ENCODE results near the gene FGD2. TPM values are rescaled to one million over a fixed set of nuclear protein-coding genes. Genes with fewer than 3 reads are reported as not detected.

Gene FGD2
- total RNA-seq, 1 experiment from 2014 or later, result not detected

DNA sequence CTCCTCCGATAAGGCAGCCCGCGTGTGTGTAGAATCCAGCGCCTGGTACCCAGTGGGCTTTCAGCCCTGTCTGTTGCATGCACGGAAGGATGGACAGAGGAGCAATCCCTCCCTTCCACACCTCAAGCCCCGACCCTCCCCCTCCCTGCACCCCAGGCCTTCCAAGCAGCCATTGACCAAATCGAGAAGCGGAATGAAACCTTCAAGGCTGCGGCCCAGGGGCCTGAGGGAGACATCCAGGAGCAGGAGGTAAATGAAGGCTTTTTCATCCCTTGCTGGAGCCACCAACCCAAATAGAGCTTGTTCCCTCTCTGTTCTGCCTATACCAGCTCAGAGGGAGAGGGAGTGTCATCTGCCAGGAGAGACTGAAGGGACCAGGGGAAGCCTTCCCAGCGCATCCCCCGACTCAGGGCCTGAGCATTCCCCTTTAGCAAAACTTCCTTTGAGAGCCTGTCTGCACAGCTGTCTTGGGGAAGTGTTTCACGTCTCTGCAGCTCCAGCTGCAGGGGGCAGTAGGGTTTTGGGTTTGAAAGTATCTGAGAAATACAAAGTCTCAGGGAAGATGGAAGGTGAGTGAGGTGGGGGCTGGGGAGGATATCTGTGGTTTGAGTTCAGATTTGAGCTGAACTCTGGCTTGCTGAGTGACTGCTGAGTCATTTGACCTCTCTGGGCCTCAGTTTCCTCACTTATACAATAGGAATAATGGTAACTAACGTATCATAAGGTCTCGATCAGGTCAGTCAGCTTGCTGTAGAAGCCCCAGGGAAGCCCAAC, 16.1 kb downstream of the FGD2 start:
- Histone ChIP-seq H3K27ac (ENCODE audit: low read depth, low read length, poor library complexity, severe bottlenecking) (no peak overlapping the region), H3K4me1 (ENCODE audit: insufficient read depth, low read length, poor library complexity, severe bottlenecking) (no peaks in the 10 kb centered on the region), H3K36me3 (ENCODE audit: insufficient read depth, low read length, poor library complexity, severe bottlenecking) (no peaks in the 10 kb centered on the region), H3K9me3 (ENCODE audit: low read depth, low read length, poor library complexity, severe bottlenecking) (no peaks in the 10 kb centered on the region), H3K4me3 (ENCODE audit: low read depth, low read length, poor library complexity, severe bottlenecking) (no peak overlapping the region), H3K27me3 (replicated peaks; ENCODE audit: insufficient read depth, low read depth, low read length, poor library complexity) (no peaks in the 10 kb centered on the region)
- DNase-seq (ENCODE audit: low spot score), result peak; percentile 43
- intact Hi-C loops (cut with micrococcal nuclease; ENCODE audit: unreplicated experiment), result no loop called here
- TF ChIP-seq, protein P1, sequence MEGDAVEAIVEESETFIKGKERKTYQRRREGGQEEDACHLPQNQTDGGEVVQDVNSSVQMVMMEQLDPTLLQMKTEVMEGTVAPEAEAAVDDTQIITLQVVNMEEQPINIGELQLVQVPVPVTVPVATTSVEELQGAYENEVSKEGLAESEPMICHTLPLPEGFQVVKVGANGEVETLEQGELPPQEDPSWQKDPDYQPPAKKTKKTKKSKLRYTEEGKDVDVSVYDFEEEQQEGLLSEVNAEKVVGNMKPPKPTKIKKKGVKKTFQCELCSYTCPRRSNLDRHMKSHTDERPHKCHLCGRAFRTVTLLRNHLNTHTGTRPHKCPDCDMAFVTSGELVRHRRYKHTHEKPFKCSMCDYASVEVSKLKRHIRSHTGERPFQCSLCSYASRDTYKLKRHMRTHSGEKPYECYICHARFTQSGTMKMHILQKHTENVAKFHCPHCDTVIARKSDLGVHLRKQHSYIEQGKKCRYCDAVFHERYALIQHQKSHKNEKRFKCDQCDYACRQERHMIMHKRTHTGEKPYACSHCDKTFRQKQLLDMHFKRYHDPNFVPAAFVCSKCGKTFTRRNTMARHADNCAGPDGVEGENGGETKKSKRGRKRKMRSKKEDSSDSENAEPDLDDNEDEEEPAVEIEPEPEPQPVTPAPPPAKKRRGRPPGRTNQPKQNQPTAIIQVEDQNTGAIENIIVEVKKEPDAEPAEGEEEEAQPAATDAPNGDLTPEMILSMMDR (conservative IDR thresholded peaks at IDR 0.05; ENCODE audit: low read depth, low read length), result peak; percentile 58
- no peak for TF ChIP-seq EZH2 (IDR thresholded peaks at IDR 0.05; ENCODE audit: borderline replicate concordance, low read depth, low read length, poor library complexity, severe bottlenecking)
- POLR2A ChIA-PET (ENCODE audit: low non-redundant PET), result no interaction called here
- CTCF ChIA-PET, result interaction anchor here (0.6 to 1.6 kb wide), 6 partner anchors 15 to 189 kb away, joined by 3 to 10 read pairs (median 4); no protein-coding TSS in a partner anchor
- no TSS peak for BruUV-seq (replicated peaks)

DNA sequence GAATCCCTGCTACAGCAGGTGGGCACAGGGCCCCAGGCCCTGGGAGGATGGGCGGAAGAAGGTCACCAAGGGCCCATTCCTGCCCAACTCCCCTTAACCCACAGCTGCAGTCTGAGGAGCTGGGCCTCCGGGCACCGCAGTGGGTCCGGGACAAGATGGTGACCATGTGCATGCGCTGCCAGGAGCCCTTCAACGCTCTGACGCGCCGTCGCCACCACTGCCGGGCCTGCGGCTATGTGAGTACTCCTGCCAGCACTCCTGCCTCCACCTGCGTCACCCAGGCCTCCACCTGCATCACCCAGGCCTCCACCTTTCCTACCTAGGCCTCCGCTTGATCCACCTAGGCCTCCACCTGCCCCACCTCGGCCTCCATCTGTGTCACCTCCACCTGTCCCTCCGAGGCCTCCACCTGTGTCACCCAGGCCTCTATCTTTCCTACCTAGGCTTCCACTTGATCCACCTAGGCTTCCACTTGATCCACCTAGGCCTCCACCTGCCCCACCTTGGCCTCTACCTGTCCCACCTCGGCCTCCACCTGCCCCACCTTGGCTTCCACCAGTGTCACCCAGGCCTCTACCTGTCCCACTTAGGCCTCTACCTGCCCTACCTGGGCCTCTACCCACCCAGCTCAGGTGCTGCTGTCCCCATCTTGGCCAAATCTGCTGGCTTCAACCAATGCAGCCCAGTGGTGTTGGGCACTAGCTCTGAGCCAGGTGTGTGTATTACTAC, 16.8 kb downstream of the FGD2 start:
- no peaks in the 10 kb centered on the region for H3K27me3 ChIP-seq (replicated peaks; ENCODE audit: insufficient read depth, low read depth, low read length, poor library complexity)
- no peaks in the 10 kb centered on the region for H3K36me3 ChIP-seq (ENCODE audit: insufficient read depth, low read length, poor library complexity, severe bottlenecking)
- ChIA-PET POLR2A (ENCODE audit: low non-redundant PET) (no interaction called here), CTCF (interaction anchor here (1.2 kb wide), 2 partner anchors 186 to 188 kb away, joined by 5 to 10 read pairs; no protein-coding TSS in a partner anchor)
- no peak for DNase-seq (ENCODE audit: low spot score)
- H3K4me1 ChIP-seq (ENCODE audit: insufficient read depth, low read length, poor library complexity, severe bottlenecking), result no peaks in the 10 kb centered on the region
- TF ChIP-seq, protein P1 (conservative IDR thresholded peaks at IDR 0.05; ENCODE audit: low read depth, low read length), result no peak
- TF ChIP-seq EZH2 (IDR thresholded peaks at IDR 0.05; ENCODE audit: borderline replicate concordance, low read depth, low read length, poor library complexity, severe bottlenecking), result no peak
- intact Hi-C loops (cut with micrococcal nuclease; ENCODE audit: unreplicated experiment), result no loop called here
- no peak overlapping the region for H3K27ac ChIP-seq (ENCODE audit: low read depth, low read length, poor library complexity, severe bottlenecking)
- no peaks in the 10 kb centered on the region for H3K9me3 ChIP-seq (ENCODE audit: low read depth, low read length, poor library complexity, severe bottlenecking)
- BruUV-seq (replicated peaks), result no TSS peak
- H3K4me3 ChIP-seq (ENCODE audit: low read depth, low read length, poor library complexity, severe bottlenecking), result no peak overlapping the region

DNA sequence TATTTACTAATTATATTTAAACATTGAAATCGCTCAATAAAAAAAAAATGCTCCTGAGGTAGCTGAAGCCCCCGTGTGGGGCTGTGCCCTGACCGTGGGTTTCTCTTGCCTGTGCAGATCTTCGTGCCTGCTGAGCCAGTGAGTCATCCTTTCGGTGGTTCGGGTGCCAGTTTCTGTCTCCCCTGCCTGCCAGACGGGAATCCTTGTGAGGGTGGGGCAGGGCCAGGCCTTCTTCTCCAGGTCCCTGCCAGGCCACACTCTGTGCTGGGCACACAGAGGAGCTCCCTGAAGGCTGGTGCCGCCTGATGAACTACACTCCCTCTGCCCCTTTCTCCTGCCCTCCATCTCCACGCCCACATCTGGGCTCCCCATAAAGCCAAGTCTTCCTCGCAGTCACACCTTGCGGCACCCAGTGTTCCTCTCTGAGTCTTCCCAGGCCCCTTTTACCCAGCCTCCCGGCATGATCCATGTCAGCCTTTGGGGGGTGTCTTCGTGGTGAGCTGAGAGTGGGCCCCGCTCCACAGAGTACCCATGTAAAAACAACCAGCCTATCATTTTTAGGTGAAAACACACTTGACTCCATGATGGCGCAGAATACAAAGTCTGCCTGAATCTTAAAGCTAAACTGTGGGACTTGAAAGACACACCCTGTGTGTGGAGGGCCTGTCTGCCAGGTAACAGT, 19.3 kb downstream of the FGD2 start:
- H3K27ac ChIP-seq (ENCODE audit: low read depth, low read length, poor library complexity, severe bottlenecking), result no peak overlapping the region
- no peaks in the 10 kb centered on the region for H3K27me3 ChIP-seq (replicated peaks; ENCODE audit: insufficient read depth, low read depth, low read length, poor library complexity)
- no peak for TF ChIP-seq EZH2 (IDR thresholded peaks at IDR 0.05; ENCODE audit: borderline replicate concordance, low read depth, low read length, poor library complexity, severe bottlenecking)
- TF ChIP-seq, protein P1 (conservative IDR thresholded peaks at IDR 0.05; ENCODE audit: low read depth, low read length), result no peak
- no peaks in the 10 kb centered on the region for H3K36me3 ChIP-seq (ENCODE audit: insufficient read depth, low read length, poor library complexity, severe bottlenecking)
- no peaks in the 10 kb centered on the region for H3K9me3 ChIP-seq (ENCODE audit: low read depth, low read length, poor library complexity, severe bottlenecking)
- ChIA-PET POLR2A (ENCODE audit: low non-redundant PET) (no interaction called here), CTCF (no interaction called here)
- H3K4me1 ChIP-seq (ENCODE audit: insufficient read depth, low read length, poor library complexity, severe bottlenecking), result no peaks in the 10 kb centered on the region
- no TSS peak for BruUV-seq (replicated peaks)
- intact Hi-C loops (cut with micrococcal nuclease; ENCODE audit: unreplicated experiment), result no loop called here
- DNase-seq (ENCODE audit: low spot score), result peak; percentile 27
- H3K4me3 ChIP-seq (ENCODE audit: low read depth, low read length, poor library complexity, severe bottlenecking), result no peak overlapping the region
